Stimulated activated CD4-positive, alpha-beta T cell treated with anti-CD3 and anti-CD28 coated beads, Interleukin-15, amount 100 ng/mL, for 48 hours (primary cell): ENCODE data around the gene COX7A1.

ENCODE experiments used
- DNase-seq, 2 donors: peaks; one replicate each; pipeline ENCODE4 v3.0.0-alpha.2; 2020; ENCODE audit warnings: low read depth in 2 of 2

The COX7A1 gene

GRCh38 chr19:36112678-36113077 lies 39.6 kb downstream of the COX7A1 start:
- DNase-seq: no peak

DNA sequence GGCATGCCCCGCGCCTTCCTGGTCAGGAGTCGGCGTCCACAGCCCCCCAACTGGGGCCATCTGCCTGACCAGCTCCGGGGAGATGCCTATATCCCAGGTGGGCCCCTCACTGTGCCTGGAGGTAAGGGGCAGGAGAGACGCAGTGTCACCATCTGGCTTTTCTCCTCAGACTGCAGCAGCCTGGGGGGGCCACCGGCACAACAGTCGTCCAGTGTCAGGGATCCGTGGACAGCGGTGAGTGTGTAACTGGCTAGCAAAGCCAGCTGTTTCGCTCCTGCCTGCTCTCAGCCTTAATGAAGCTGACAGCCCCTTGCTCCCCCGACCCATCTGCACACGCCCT lies 41.1 kb downstream of the COX7A1 start:
- no peak for DNase-seq

GRCh38 chr19:36110487-36111199 lies 41.6 kb downstream of the COX7A1 start, which contains the start of gene OVOL3:
Gene OVOL3, plus strand, starts transcription at chr19:36111143. Its CDS starts 60 bp downstream, at chr19:36111203.
- DNase-seq: no peak

DNA sequence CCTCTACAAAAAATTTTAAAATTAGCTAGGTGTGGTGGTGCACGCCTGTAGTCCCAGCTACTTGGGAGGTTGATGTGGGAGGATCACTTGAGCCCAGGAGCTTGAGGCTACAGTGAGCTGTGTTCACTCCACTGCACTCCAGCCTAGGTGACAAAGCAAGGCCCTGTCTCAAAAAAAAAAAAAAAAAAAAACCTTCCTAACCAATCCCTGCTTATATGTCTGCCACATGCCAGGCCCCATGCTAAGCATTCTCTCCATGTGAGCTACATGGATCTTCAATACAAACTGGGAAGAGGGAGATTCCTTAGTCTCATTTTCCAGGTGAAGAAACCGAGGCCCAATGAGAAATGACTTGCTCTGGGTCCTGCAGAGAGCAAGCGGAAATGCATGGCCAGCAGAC lies 43.6 kb downstream of the COX7A1 start:
- no peak for DNase-seq

- no peak for DNase-seq
Measured at GRCh38 chr19:36106991-36107390, 45.3 kb downstream of the COX7A1 start.

GRCh38 chr19:36106441-36106840 lies 45.8 kb downstream of the COX7A1 start:
- DNase-seq: no peak

DNA sequence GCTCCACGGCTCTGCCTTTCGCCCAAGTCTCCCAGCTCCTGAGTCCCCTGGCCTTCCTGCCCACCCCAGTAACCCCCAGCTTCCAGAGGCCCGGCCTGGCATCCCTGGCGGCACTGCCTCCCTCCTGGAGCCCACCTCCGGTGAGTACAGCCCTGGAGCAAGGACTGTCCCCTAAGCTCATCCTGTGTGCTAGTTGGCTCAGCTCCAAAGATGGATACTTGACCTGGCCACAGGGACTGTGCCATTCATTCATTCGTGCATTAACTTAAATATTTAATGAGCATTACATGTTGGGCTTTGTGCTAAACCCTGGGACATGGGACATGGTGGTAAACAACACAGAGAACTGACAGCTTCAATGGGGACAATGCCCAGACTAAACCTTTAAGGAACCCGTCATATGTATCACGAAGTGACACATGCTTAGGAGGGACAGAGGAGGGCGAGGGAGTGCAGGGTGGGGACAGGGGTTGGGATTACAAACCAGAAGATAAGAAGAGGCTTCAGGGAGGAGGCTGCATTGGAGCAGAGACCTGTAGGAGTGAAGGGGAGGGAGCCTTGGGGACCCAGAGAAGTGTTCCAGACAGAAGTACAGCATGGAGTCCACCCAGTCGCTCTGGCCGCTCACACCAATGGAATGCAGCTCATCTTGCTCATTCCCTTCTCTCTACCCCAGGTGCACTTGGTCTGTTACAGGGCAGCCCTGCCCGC lies 48.2 kb downstream of the COX7A1 start:
- no peak for DNase-seq

DNA sequence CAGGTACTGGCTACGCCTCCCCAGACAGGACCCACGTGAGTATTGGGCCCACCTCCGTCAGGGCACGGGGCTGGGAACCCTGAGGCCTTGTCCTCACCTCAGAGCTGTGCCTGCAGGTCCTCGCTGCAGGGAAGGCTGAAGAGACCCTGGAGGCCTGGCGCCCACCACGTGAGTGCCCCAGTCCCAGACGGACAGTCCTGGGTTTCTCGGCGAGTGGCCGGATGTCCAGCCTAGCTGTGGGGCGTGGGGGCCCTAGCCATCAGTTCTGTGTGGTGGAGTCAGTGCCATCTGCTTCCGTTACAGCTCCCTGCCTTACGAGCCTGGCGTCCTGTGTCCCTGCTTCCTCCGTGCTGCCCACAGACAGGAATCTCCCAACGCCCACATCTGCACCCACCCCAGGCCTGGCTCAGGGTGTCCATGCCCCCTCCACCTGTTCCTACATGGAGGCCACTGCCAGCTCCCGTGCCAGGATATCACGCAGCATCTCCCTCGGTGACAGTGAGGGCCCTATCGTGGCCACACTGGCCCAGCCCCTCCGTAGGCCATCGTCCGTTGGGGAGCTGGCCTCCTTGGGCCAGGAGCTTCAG lies 49.1 kb downstream of the COX7A1 start:
- DNase-seq: no peak

GRCh38 chr19:36101550-36102327 lies 50.5 kb downstream of the COX7A1 start:
- no peak for DNase-seq
